HUES64 (cell line): Measurements from ENCODE around the gene ENKUR.
"Not testable (repeated sequence)": the region's sequence is repeated elsewhere in the genome, so short reads cannot be mapped to it uniquely, and the experiment has no call there.

Experiments
- H3K27ac ChIP-seq: 2 replicates; pipeline ENCODE4 v1.7.0; 2013; ENCODE audit warnings: low read depth, low read length, inconsistent platforms
- H3K27me3 ChIP-seq: 2 replicates; pipeline ENCODE4 v1.6.1; 2013; ENCODE audit warnings: mild to moderate bottlenecking, low read length; ENCODE audit not compliant: insufficient read depth
- H3K36me3 ChIP-seq: 2 replicates; pipeline ENCODE4 v1.6.1; 2013; ENCODE audit warnings: mild to moderate bottlenecking, low read length; ENCODE audit not compliant: insufficient read depth
- H3K4me1 ChIP-seq: 2 replicates; pipeline ENCODE4 v1.6.1; 2013; ENCODE audit warnings: mild to moderate bottlenecking, low read length, moderate library complexity; ENCODE audit not compliant: insufficient read depth
- H3K4me3 ChIP-seq: 2 replicates; pipeline ENCODE4 v1.5.1; 2013; ENCODE audit warnings: mild to moderate bottlenecking, low read length, moderate library complexity
- H3K9ac ChIP-seq: 2 replicates; pipeline ENCODE4 v1.6.1; 2013; ENCODE audit warnings: mild to moderate bottlenecking, low read depth, low read length
- H3K9me3 ChIP-seq: 2 replicates; pipeline ENCODE4 v1.6.1; 2013; ENCODE audit warnings: low read depth, low read length; ENCODE audit not compliant: insufficient read depth
- WGBS: fragments of 150-250, 120-280 bp; methylation state at CpG from one replicate; pipeline ENCODE4 v1.1.7; 2013; ENCODE audit warnings: missing lambda C conversion rate; 5-methylcytosine and 5-hydroxymethylcytosine counted together

Gene ENKUR

GRCh38 chr10:24971374-24971773 lies 44.6 kb downstream of the ENKUR start:
- Histone ChIP-seq H3K4me1 (no peaks in the 10 kb centered on the region), H3K36me3 (no peaks in the 10 kb centered on the region), H3K27ac (no peak overlapping the region), H3K27me3 (no peaks in the 10 kb centered on the region), H3K4me3 (no peak overlapping the region), H3K9ac (no peak overlapping the region), H3K9me3 (no peaks in the 10 kb centered on the region)

DNA sequence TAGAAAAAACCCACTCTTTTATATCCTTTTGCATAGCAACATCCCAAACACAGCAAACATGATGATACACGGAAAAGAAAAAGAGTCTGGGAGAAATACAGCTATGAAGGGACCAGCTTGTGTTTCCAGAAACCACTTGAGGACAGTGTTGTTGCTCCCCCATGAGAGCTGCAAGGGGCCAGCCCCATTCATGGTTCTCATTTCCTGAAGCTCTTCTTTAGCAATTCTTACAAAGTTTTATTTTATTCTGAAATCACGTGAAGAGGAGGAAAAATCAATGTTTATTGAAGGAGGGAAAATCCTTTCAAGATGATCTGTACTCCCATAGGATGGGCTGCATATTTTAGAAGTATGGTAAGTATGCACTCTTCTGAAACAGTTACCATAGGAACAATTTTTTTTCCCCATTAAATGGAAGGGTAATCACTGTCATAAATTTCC lies 46.1 kb downstream of the ENKUR start:
- no peak overlapping the region for H3K27ac ChIP-seq
- no peak overlapping the region for H3K9ac ChIP-seq
- no peaks in the 10 kb centered on the region for H3K27me3 ChIP-seq
- 92% methylated on average over 2 of the region's 2 CpGs for WGBS
- no peaks in the 10 kb centered on the region for H3K9me3 ChIP-seq
- no peak overlapping the region for H3K4me3 ChIP-seq
- H3K4me1 ChIP-seq, result no peaks in the 10 kb centered on the region
- no peaks in the 10 kb centered on the region for H3K36me3 ChIP-seq

- not testable (repeated sequence) for H3K9me3 ChIP-seq, H3K4me1 ChIP-seq, H3K4me3 ChIP-seq, H3K27ac ChIP-seq, H3K36me3 ChIP-seq, H3K9ac ChIP-seq, H3K27me3 ChIP-seq
- WGBS, result 97% methylated on average over 9 of the region's 11 CpGs
Measured at GRCh38 chr10:24968951-24969350, 47.0 kb downstream of the ENKUR start.

DNA sequence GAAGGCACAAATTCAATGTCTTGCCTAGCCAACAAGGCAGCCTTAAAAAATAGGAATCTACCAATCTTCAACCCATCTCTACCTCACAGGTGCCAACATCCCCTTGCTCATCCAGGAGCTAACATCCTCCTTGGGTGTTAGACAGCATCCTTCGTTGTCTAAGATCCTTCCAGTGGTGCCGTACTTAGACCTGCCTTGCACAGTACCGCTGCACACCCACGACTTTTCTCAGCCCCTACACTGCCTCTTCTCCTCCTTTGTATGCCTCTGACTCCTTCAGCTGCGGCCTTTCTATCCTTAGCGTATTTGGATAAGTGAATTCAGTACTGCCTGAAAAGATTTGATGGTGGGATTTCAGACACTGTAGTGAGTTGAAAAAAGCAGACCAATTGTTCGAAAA lies 47.6 kb downstream of the ENKUR start:
- WGBS, result 94% methylated on average over 7 of the region's 7 CpGs
- no peaks in the 10 kb centered on the region for H3K9me3 ChIP-seq
- H3K27ac ChIP-seq, result no peak overlapping the region
- H3K27me3 ChIP-seq, result no peaks in the 10 kb centered on the region
- H3K36me3 ChIP-seq, result no peaks in the 10 kb centered on the region
- H3K9ac ChIP-seq, result no peak overlapping the region
- H3K4me1 ChIP-seq, result no peaks in the 10 kb centered on the region
- H3K4me3 ChIP-seq, result no peak overlapping the region

- H3K9me3 ChIP-seq, result no peaks in the 10 kb centered on the region
- H3K36me3 ChIP-seq, result no peaks in the 10 kb centered on the region
- H3K9ac ChIP-seq, result no peak overlapping the region
- H3K27me3 ChIP-seq, result no peaks in the 10 kb centered on the region
- no peak overlapping the region for H3K4me3 ChIP-seq
- no peaks in the 10 kb centered on the region for H3K4me1 ChIP-seq
- no peak overlapping the region for H3K27ac ChIP-seq
- WGBS, result 94% methylated on average over 5 of the region's 5 CpGs
Measured at GRCh38 chr10:24966962-24967481, 48.9 kb downstream of the ENKUR start.

DNA sequence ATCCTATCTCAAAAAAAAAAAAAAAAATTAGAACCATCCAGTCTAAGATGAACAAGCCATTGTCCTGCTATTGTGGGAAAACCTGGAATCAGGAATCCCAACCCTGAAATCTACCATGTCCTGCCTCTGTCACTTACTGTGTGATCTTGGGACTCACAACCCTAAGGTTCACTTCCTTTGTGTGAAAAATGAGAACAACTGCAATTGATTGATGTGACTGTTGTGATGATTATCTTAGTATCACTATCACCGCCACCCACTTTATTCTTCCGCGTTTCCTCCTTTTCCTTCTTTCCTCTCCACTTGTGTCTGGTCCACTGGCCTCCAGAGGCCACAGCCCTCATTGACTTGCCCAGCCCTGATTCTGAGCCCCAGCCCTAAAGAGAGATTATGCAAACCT lies 50.9 kb downstream of the ENKUR start:
- no peaks in the 10 kb centered on the region for H3K36me3 ChIP-seq
- H3K9me3 ChIP-seq, result no peaks in the 10 kb centered on the region
- H3K4me3 ChIP-seq, result no peak overlapping the region
- no peak overlapping the region for H3K9ac ChIP-seq
- WGBS, result 93% methylated on average over 3 of the region's 3 CpGs
- H3K4me1 ChIP-seq, result no peaks in the 10 kb centered on the region
- no peak overlapping the region for H3K27ac ChIP-seq
- H3K27me3 ChIP-seq, result no peaks in the 10 kb centered on the region

GRCh38 chr10:24963521-24964041 lies 52.4 kb downstream of the ENKUR start:
- H3K4me3 ChIP-seq, result no peak overlapping the region
- no peak overlapping the region for H3K9ac ChIP-seq
- H3K27ac ChIP-seq, result no peak overlapping the region
- H3K9me3 ChIP-seq, result no peaks in the 10 kb centered on the region
- no peaks in the 10 kb centered on the region for H3K27me3 ChIP-seq
- H3K4me1 ChIP-seq, result peaks cover 10% of the 10 kb centered on the region
- H3K36me3 ChIP-seq, result no peaks in the 10 kb centered on the region
- 90% methylated on average over 5 of the region's 5 CpGs for WGBS

DNA sequence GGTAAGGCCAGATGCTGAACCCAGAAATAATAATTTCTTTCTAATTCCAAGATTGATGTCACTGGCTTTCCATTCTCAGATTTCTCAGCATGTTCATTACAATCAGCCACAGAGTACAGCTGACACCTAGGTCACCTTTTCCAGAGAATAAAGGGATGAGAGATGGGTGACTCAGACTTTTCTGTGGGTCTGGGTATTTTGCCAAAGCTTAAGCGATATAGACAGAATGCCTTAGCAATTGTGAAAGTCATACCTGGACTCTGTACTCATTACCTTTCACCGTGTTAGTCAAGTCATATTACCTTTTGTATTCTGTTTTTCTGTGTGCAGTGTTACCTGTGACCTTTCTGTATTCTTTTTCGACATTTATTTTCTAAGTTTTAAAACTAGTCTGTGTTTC lies 53.0 kb downstream of the ENKUR start:
- H3K4me1 ChIP-seq, result peaks cover 16% of the 10 kb centered on the region
- H3K36me3 ChIP-seq, result no peaks in the 10 kb centered on the region
- H3K27me3 ChIP-seq, result no peaks in the 10 kb centered on the region
- H3K27ac ChIP-seq, result no peak overlapping the region
- H3K9me3 ChIP-seq, result no peaks in the 10 kb centered on the region
- H3K9ac ChIP-seq, result no peak overlapping the region
- 97% methylated on average over 2 of the region's 3 CpGs for WGBS
- H3K4me3 ChIP-seq, result no peak overlapping the region

DNA sequence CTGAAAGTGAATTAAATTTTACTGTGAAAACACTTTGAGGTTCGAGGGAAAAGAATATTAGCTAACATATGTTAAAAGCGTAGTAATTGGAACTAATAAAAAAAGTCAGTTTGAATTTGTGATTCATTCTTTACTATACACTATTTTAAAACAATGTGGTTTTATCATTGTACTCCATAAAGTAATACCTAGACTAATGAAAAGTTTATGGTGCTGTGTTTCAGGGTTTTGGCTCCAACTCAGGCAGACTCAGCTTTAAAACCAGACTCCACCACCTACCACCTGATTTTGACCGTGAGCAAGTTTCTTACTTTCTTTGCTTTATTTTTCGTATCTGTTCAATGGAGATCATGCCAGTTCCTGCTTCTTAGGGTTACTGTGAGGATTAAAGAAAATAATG lies 54.4 kb downstream of the ENKUR start:
- H3K9ac ChIP-seq, result no peak overlapping the region

GRCh38 chr10:24959382-24959730 lies 56.6 kb downstream of the ENKUR start:
- Histone ChIP-seq H3K36me3 (no peaks in the 10 kb centered on the region), H3K9me3 (no peaks in the 10 kb centered on the region), H3K27ac (no peak overlapping the region), H3K4me3 (no peak overlapping the region), H3K27me3 (no peaks in the 10 kb centered on the region), H3K4me1 (peaks cover 16% of the 10 kb centered on the region), H3K9ac (no peak overlapping the region)
- 62% methylated on average over 3 of the region's 3 CpGs for WGBS

More for the DNA sequence above, 54.4 kb downstream of the ENKUR start:
- WGBS, result 90% methylated on average over 3 of the region's 4 CpGs
- peaks cover 16% of the 10 kb centered on the region for H3K4me1 ChIP-seq
- H3K27ac ChIP-seq, result no peak overlapping the region
- no peaks in the 10 kb centered on the region for H3K36me3 ChIP-seq
- no peaks in the 10 kb centered on the region for H3K9me3 ChIP-seq
- no peaks in the 10 kb centered on the region for H3K27me3 ChIP-seq
- H3K4me3 ChIP-seq, result no peak overlapping the region

GRCh38 chr10:24958721-24959381 lies 57.1 kb downstream of the ENKUR start:
- Histone ChIP-seq H3K4me1 (peaks cover 18% of the 10 kb centered on the region), H3K4me3 (no peak overlapping the region), H3K9ac (no peak overlapping the region), H3K27ac (no peak overlapping the region), H3K27me3 (no peaks in the 10 kb centered on the region), H3K36me3 (no peaks in the 10 kb centered on the region), H3K9me3 (no peaks in the 10 kb centered on the region)
- 88% methylated on average over 5 of the region's 5 CpGs for WGBS
